Measurements from ENCODE around the gene VCAM1.

DNA sequence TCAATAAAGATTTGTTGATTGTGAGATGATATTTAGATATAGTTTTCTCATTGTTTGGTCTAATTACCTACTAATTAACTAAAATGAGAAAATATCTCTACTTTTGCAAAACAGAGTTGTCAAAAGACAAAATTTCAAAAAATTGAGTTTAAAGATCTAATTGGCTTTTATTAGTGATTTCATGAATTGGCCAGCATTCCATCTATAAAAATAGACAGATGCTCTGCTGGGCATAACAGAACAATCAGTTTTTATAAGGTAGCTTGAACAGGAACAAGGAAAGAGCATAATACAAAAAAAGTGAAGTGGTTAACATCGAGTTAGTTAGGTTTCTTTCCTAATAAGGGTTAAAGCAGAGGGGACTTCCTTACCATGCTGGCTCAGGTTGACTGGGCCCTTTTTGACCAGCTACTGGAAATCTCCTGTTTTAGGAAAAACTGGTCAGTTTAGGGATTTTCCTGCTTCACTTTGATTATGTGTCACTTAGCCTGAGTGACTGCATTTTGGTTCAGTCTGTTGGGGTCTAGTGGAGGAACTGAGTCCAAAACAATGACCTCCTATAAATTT is 63.0 kb downstream of the VCAM1 start:
- TF ChIP-seq, protein P1, sequence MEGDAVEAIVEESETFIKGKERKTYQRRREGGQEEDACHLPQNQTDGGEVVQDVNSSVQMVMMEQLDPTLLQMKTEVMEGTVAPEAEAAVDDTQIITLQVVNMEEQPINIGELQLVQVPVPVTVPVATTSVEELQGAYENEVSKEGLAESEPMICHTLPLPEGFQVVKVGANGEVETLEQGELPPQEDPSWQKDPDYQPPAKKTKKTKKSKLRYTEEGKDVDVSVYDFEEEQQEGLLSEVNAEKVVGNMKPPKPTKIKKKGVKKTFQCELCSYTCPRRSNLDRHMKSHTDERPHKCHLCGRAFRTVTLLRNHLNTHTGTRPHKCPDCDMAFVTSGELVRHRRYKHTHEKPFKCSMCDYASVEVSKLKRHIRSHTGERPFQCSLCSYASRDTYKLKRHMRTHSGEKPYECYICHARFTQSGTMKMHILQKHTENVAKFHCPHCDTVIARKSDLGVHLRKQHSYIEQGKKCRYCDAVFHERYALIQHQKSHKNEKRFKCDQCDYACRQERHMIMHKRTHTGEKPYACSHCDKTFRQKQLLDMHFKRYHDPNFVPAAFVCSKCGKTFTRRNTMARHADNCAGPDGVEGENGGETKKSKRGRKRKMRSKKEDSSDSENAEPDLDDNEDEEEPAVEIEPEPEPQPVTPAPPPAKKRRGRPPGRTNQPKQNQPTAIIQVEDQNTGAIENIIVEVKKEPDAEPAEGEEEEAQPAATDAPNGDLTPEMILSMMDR (conservative IDR thresholded peaks at IDR 0.05; ENCODE audit: low read depth, low read length), result no peak
- TF ChIP-seq RAD21 (IDR thresholded peaks at IDR 0.05; ENCODE audit: low read length) (no peak), RFX5 (IDR thresholded peaks at IDR 0.05; ENCODE audit: low read depth, low read length) (no peak), MXI1 (IDR thresholded peaks at IDR 0.05; ENCODE audit: borderline replicate concordance, low read depth, low read length) (no peak), FOS (IDR thresholded peaks at IDR 0.05; ENCODE audit: low read depth, low read length) (no peak), RCOR1 (IDR thresholded peaks at IDR 0.05; ENCODE audit: insufficient replicate concordance, low read length) (no peak), SMC3 (IDR thresholded peaks at IDR 0.05; ENCODE audit: low read depth, low read length) (no peak), POLR2A (IDR thresholded peaks at IDR 0.05; ENCODE audit: low read depth, low read length) (no peak), CHD1 (IDR thresholded peaks at IDR 0.05; ENCODE audit: low read depth, low read length) (no peak)

Data from IMR-90 (cell line).